ENCODE data around the gene TBCB. TPM values are rescaled to one million over a fixed set of nuclear protein-coding genes. Genes with fewer than 3 reads are reported as not detected.
A peak's percentile ranks its signal among the peaks of the same experiment; 100 is the strongest.

The TBCB gene
- total and polyA plus RNA-seq, 2 experiments from 2014 or later, result 279 to 304 TPM

DNA sequence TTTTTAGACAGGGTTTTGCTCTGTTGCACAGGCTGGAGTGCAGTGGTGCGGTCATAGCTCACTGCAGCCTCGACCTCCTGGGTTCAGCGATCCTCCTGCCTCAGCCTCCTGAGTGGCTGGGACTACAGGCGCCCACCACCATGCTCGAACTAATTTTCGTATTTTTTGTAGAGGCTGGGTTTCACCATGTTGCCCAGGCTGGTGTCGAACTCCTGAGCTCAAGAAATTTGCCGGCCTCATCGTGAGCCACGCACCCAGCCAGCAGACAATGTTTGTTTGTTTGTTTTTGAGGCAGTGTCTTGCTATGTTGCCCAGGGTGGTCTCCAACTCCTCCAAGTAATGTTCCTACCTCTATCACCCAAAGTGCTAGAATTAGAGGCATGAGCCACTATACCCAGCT lies 37.9 kb downstream of the TBCB start:
- DNase-seq, result no peak
- Histone ChIP-seq H3K9ac (peak overlapping the region; percentile 76; the same call in 1 of the 2 replicates), H3K79me2 (ENCODE audit: insufficient read depth) (no peaks in the 10 kb centered on the region), H3K4me1 (ENCODE audit: insufficient read depth) (no peaks in the 10 kb centered on the region), H2AFZ (no peak overlapping the region), H3K9me3 (ENCODE audit: low read depth) (no peaks in the 10 kb centered on the region), H3K4me2 (ENCODE audit: unreplicated experiment) (peak overlapping the region; percentile 76), H3K4me3 (peak overlapping the region; percentile 71), H3K9me2 (ENCODE audit: insufficient read depth) (no peaks in the 10 kb centered on the region), H3F3A (ENCODE audit: insufficient read depth) (peaks cover 6% of the 10 kb centered on the region; the same call in 1 of the 2 replicates), H3K27ac (peak overlapping the region; percentile 53), H4K20me1 (ENCODE audit: insufficient read depth) (no peaks in the 10 kb centered on the region), H3K36me3 (ENCODE audit: low read depth) (no peaks in the 10 kb centered on the region), H3K27me3 (replicated peaks; ENCODE audit: insufficient read depth) (no peaks in the 10 kb centered on the region)
- in situ Hi-C loops (cut with MboI), result no loop called here
- 97% methylated on average over 10 of the region's 10 CpGs for WGBS, 2 experiments (ENCODE audit: low coverage in 1 of 2, low lambda C conversion rate in 2 of 2, missing lambda C conversion rate in 2 of 2)
- TF ChIP-seq EZH2 (IDR thresholded peaks at IDR 0.05; ENCODE audit: insufficient read depth, poor library complexity, severe bottlenecking) (no peak), EZH2phosphoT487 (IDR thresholded peaks at IDR 0.05; ENCODE audit: insufficient read depth, low read depth) (no peak)

DNA sequence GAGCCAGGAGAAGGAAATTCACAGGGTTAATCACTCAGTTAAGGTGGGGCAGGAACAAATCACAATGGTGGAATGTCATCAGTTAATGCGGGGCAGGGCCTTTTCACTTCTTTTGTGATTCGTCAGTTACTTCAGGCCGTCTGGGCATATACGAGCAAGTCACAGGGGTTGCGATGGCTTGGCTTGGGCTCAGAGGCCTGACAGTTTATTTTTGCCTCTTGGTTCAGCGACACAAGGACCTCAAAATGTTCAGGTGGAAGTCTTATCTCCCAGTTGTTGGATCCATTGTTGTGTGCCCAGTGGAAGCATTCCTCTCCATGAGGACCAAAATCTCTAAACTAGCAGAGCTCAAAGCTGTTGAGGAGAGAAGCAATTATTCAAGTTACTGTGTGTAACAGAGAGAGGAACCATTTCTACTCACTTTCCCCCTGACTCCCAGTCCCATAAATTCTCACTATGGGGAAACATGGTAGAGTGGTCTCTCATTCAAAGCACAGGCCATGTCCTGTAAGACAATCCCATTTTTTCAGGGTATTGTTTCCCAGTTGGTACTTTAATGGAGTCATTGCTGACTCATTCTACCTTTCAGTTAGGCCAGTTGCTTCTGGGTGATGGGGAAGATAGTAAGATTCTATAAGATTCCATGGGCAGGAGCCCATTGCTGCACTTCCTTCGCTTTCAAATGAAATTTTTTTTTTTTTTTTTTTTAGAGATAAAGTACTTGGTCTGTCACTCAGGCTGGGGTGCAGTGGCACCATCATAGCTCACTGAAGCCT lies 45.7 kb downstream of the TBCB start:
- H3F3A ChIP-seq (ENCODE audit: insufficient read depth), result no peaks in the 10 kb centered on the region
- no peaks in the 10 kb centered on the region for H4K20me1 ChIP-seq (ENCODE audit: insufficient read depth)
- no peaks in the 10 kb centered on the region for H3K9me2 ChIP-seq (ENCODE audit: insufficient read depth)
- H3K27me3 ChIP-seq (replicated peaks; ENCODE audit: insufficient read depth), result no peaks in the 10 kb centered on the region
- H3K4me1 ChIP-seq (ENCODE audit: insufficient read depth), result no peaks in the 10 kb centered on the region
- in situ Hi-C loops (cut with MboI), result no loop called here
- H3K4me2 ChIP-seq (ENCODE audit: unreplicated experiment), result no peak overlapping the region
- H3K9me3 ChIP-seq (ENCODE audit: low read depth), result no peaks in the 10 kb centered on the region
- 88% methylated on average over 7 of the region's 7 CpGs for WGBS, 2 experiments (ENCODE audit: low coverage in 1 of 2, low lambda C conversion rate in 2 of 2, missing lambda C conversion rate in 2 of 2)
- H3K79me2 ChIP-seq (ENCODE audit: insufficient read depth), result no peaks in the 10 kb centered on the region
- no peak for DNase-seq
- H3K9ac ChIP-seq, result no peak overlapping the region
- H3K27ac ChIP-seq, result no peak overlapping the region
- no peak for TF ChIP-seq EZH2phosphoT487 (IDR thresholded peaks at IDR 0.05; ENCODE audit: insufficient read depth, low read depth)
- no peak for TF ChIP-seq EZH2 (IDR thresholded peaks at IDR 0.05; ENCODE audit: insufficient read depth, poor library complexity, severe bottlenecking)
- H3K4me3 ChIP-seq, result no peak overlapping the region
- no peak overlapping the region for H2AFZ ChIP-seq
- no peaks in the 10 kb centered on the region for H3K36me3 ChIP-seq (ENCODE audit: low read depth)

DNA sequence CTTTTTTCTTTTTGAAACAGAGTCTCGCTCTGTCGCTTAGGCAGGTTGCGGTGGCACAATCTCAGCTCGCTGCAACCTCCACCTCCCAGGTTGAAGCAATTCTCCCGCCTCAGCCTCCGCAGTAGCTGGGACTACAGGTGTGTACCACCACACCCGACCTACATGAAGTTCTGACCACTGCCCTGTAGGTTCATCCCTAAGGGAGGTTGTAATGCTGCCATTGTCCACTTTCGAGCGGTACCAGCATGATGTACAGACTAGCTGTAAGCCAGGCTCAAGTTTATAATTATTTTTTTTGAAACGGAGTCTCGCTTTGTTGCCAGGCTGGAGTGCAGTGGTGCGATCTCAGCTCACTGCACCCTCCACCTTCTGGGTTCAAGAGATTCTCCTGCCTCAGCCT lies 48.5 kb downstream of the TBCB start:
- no peak for DNase-seq
- Histone ChIP-seq H3K4me1 (ENCODE audit: insufficient read depth) (no peaks in the 10 kb centered on the region), H3K9me2 (ENCODE audit: insufficient read depth) (no peaks in the 10 kb centered on the region), H3K4me2 (ENCODE audit: unreplicated experiment) (no peak overlapping the region), H3K79me2 (ENCODE audit: insufficient read depth) (no peaks in the 10 kb centered on the region), H3K27ac (no peak overlapping the region), H3K9me3 (ENCODE audit: low read depth) (no peaks in the 10 kb centered on the region), H3K36me3 (ENCODE audit: low read depth) (no peaks in the 10 kb centered on the region), H2AFZ (no peak overlapping the region), H3K4me3 (no peak overlapping the region), H4K20me1 (ENCODE audit: insufficient read depth) (no peaks in the 10 kb centered on the region), H3K9ac (no peak overlapping the region), H3F3A (ENCODE audit: insufficient read depth) (no peaks in the 10 kb centered on the region), H3K27me3 (replicated peaks; ENCODE audit: insufficient read depth) (no peaks in the 10 kb centered on the region)
- in situ Hi-C loops (cut with MboI), result no loop called here
- 91 to 93% methylated on average over 12 of the region's 12 CpGs for WGBS, 2 experiments (ENCODE audit: low coverage in 1 of 2, low lambda C conversion rate in 2 of 2, missing lambda C conversion rate in 2 of 2)
- no peak for TF ChIP-seq EZH2 (IDR thresholded peaks at IDR 0.05; ENCODE audit: insufficient read depth, poor library complexity, severe bottlenecking)
- no peak for TF ChIP-seq EZH2phosphoT487 (IDR thresholded peaks at IDR 0.05; ENCODE audit: insufficient read depth, low read depth)

DNA sequence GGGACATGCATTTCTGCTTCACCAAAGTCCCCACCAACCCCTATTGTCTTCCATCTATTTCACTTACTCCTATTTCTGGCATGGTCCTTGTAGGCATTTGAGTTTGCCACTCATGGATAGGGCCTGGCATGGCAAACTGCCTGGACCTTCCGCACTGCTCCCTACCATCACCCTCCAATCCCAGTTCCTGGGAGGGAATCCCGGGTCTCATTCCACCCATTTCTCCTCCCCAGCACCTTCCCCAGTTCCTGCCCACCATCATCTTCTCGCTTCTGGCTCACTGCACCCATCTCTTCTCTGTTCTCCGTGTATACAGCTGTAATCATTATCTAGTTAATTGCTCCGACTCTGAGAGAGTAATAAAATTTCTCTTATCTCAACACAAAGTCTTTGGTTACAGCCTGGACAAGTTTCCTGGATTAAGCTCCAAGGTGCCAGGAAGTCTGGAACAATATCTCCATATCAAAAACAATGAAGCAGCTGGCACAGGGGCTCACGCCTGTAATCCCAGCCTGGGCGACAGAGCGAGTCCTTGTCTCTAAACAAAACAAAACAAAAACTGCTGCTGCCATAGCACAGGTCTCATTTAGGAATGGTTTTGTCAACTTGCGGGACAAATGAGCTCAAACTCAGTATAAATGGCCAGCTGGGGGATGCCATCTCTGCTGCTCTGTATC lies 54.0 kb downstream of the TBCB start:
- no peaks in the 10 kb centered on the region for H4K20me1 ChIP-seq (ENCODE audit: insufficient read depth)
- no peaks in the 10 kb centered on the region for H3K9me2 ChIP-seq (ENCODE audit: insufficient read depth)
- no peak overlapping the region for H3K4me3 ChIP-seq
- H3K4me2 ChIP-seq (ENCODE audit: unreplicated experiment), result no peak overlapping the region
- in situ Hi-C loops (cut with MboI), result no loop called here
- no peaks in the 10 kb centered on the region for H3F3A ChIP-seq (ENCODE audit: insufficient read depth)
- H3K79me2 ChIP-seq (ENCODE audit: insufficient read depth), result no peaks in the 10 kb centered on the region
- no peak overlapping the region for H2AFZ ChIP-seq
- H3K9me3 ChIP-seq (ENCODE audit: low read depth), result no peaks in the 10 kb centered on the region
- H3K27ac ChIP-seq, result no peak overlapping the region
- H3K36me3 ChIP-seq (ENCODE audit: low read depth), result no peaks in the 10 kb centered on the region
- H3K4me1 ChIP-seq (ENCODE audit: insufficient read depth), result peaks cover 5% of the 10 kb centered on the region; the same call in 1 of the 2 replicates
- no peaks in the 10 kb centered on the region for H3K27me3 ChIP-seq (replicated peaks; ENCODE audit: insufficient read depth)
- 69 to 72% methylated on average over 9 of the region's 9 CpGs for WGBS, 2 experiments (ENCODE audit: low coverage in 1 of 2, low lambda C conversion rate in 2 of 2, missing lambda C conversion rate in 2 of 2)
- no peak for TF ChIP-seq EZH2phosphoT487 (IDR thresholded peaks at IDR 0.05; ENCODE audit: insufficient read depth, low read depth)
- no peak for TF ChIP-seq EZH2 (IDR thresholded peaks at IDR 0.05; ENCODE audit: insufficient read depth, poor library complexity, severe bottlenecking)
- H3K9ac ChIP-seq, result no peak overlapping the region
- DNase-seq, result no peak

Data from GM23248 (cell line).